Esophagus squamous epithelium (tissue), 5 donors: Measurements from ENCODE around the gene UBE2S. TPM values are rescaled to one million over a fixed set of nuclear protein-coding genes. Genes with fewer than 3 reads are reported as not detected.

ENCODE experiments used
- DNase-seq: peaks from one replicate; lab custom pipeline; 2025; lab: John Stamatoyannopoulos, UW
- H3K27ac ChIP-seq, 4 donors: fragments of 200-600 bp; sonication (generic); one replicate each; pipeline ENCODE4 v1.5.1; 2016 to 2019; ENCODE audit warnings: mild to moderate bottlenecking in 1 of 4
- H3K27me3 ChIP-seq, 4 donors: fragments of 200-600 bp; sonication (generic); 1 replicate in 3 of 4; 2 replicates in 1 of 4; pipeline versions ENCODE4 v1.5.1 to v1.6.0; 2017 to 2021; ENCODE audit warnings: antibody characterized with exemption in 1 of 4
- H3K36me3 ChIP-seq, 3 donors: fragments of 200-600 bp; sonication (generic); one replicate each; pipeline ENCODE4 v1.5.1; 2016 to 2019
- H3K4me1 ChIP-seq, 3 donors: fragments of 200-600 bp; sonication (generic); one replicate each; pipeline ENCODE4 v1.5.1; 2017 to 2019
- H3K4me3 ChIP-seq, 4 donors: fragments of 200-600 bp; sonication (generic); 1 replicate in 3 of 4; 2 replicates in 1 of 4; pipeline ENCODE4 v1.5.1; 2016 to 2019; ENCODE audit warnings: mild to moderate bottlenecking in 2 of 4, moderate library complexity in 1 of 4
- H3K9me3 ChIP-seq, 3 donors: fragments of 200-600 bp; sonication (generic); one replicate each; pipeline ENCODE4 v1.5.1; 2016 to 2019
- CTCF ChIP-seq, 6 experiments: fragments of 450-650 bp in 4 of 6; fragments of 200-600 bp in 2 of 6; sonication (generic) in 2 of 6; IDR thresholded peaks; one replicate each; pipeline ENCODE4 v1.5.1; 2016 to 2019; ENCODE audit warnings: antibody characterized with exemption in 6 of 6, mild to moderate bottlenecking in 4 of 6, moderate library complexity in 4 of 6
- POLR2A ChIP-seq, 4 donors: fragments of 450-650 bp; IDR thresholded peaks; one replicate each; pipeline ENCODE4 v1.6.1; 2017; ENCODE audit warnings: antibody characterized with exemption in 4 of 4, mild to moderate bottlenecking in 4 of 4, moderate library complexity in 3 of 4
- whole genome bisulfite sequencing, 2 donors: methylation state at CpG; one replicate each; pipeline ENCODE4 v1.1.5; 2018; 5-methylcytosine and 5-hydroxymethylcytosine counted together
- intact Hi-C: fragments of 100-400 bp; cut with DNase I; formaldehyde crosslinking; loops from one replicate; pipeline ENCODE4 v1.15.0; 2022
- total RNA-seq, 4 donors: library from RNA; depleted of rRNA; stranded (reverse); fragments of >200 nt; gene quantifications; one replicate each; pipeline ENCODE4 v1.1.0, GENCODE V29; 2016
- donor health status: DM: yes; HTN: yes; CAD: no.

The UBE2S gene
- total RNA-seq, 4 donors from 2014 or later = 15.6 to 41.4 (median 31.2) TPM

GRCh38 chr19:55447421-55448174, 40.0 kb upstream of the UBE2S start:
- DNase-seq = no peak
- no peak overlapping the region for H3K4me3 ChIP-seq
- intact Hi-C loops = no loop called here
- 39 to 41% methylated on average over 5 to 7 of the region's 16 CpGs for WGBS, 2 donors
- TF ChIP-seq CTCF (IDR thresholded peaks at IDR 0.05) (no peak), POLR2A (IDR thresholded peaks at IDR 0.05) (no peak)
- peaks cover 9 to 83% (median 35%) of the 10 kb centered on the region in 4 donors for H3K27me3 ChIP-seq
- H3K4me1 ChIP-seq = peaks cover 15 to 58% (median 19%) of the 10 kb centered on the region in 3 donors
- no peak overlapping the region for H3K27ac ChIP-seq
- no peaks in the 10 kb centered on the region for H3K36me3 ChIP-seq
- H3K9me3 ChIP-seq = no peaks in the 10 kb centered on the region

- Histone ChIP-seq H3K4me3 (no peak overlapping the region), H3K4me1 (peaks cover 11 to 57% (median 12%) of the 10 kb centered on the region in 3 donors), H3K27ac (no peak overlapping the region), H3K9me3 (no peaks in the 10 kb centered on the region), H3K27me3 (peaks cover 14 to 83% (median 33%) of the 10 kb centered on the region in 4 donors), H3K36me3 (no peaks in the 10 kb centered on the region)
- intact Hi-C loops = no loop called here
- 29 to 34% methylated on average over 7 to 8 of the region's 8 CpGs for WGBS, 2 donors
- TF ChIP-seq POLR2A (IDR thresholded peaks at IDR 0.05) (no peak), CTCF (IDR thresholded peaks at IDR 0.05) (no peak)
- no peak for DNase-seq
Observed at GRCh38 chr19:55446060-55446459, 38.5 kb upstream of the UBE2S start.

GRCh38 chr19:55444646-55445045, 37.1 kb upstream of the UBE2S start:
- H3K4me3 ChIP-seq = no peak overlapping the region
- no peak overlapping the region for H3K27ac ChIP-seq
- no peak for DNase-seq
- no peaks in the 10 kb centered on the region for H3K9me3 ChIP-seq
- peaks cover 11 to 65% (median 18%) of the 10 kb centered on the region in 3 donors for H3K4me1 ChIP-seq
- H3K36me3 ChIP-seq = no peaks in the 10 kb centered on the region
- 48 to 54% methylated on average over 10 to 11 of the region's 11 CpGs for WGBS, 2 donors
- no peak for TF ChIP-seq CTCF (IDR thresholded peaks at IDR 0.05)
- TF ChIP-seq POLR2A (IDR thresholded peaks at IDR 0.05) = no peak
- peaks cover 25 to 86% (median 37%) of the 10 kb centered on the region in 4 donors for H3K27me3 ChIP-seq
- intact Hi-C loops = no loop called here

DNA sequence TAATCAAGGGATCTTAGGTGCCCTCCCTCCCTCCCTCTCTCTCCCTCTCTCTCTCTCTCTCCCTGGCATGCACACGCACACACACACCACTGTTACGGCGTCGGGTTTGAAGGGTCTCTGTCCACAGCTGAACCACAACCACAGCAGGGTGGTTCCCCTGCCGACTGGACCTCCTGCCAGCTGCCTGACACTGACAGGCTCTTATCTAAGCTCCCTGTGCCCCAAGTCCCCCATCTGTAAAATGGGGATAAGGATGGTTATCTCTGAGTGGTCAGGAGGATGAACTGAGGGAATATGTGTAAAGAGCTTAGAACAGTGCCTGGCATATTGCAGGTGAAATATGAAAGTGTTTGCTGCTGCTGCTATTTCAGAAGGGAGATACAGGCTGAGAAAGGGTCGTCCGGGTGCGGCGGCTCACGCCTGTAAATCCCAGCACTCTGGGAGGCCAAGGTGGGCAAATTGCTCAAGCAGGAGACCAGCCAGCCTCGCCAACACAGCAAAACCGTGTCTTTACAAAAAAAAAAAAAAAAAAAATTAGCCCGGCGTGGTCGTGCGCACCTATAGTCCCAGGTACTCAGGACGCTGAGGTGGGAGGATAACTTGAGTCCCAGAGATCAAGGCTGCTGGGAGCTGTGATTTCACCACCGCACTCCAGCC, 36.4 kb upstream of the UBE2S start:
- H3K27me3 ChIP-seq = peaks cover 21 to 86% (median 35%) of the 10 kb centered on the region in 4 donors
- H3K9me3 ChIP-seq = no peaks in the 10 kb centered on the region
- H3K4me1 ChIP-seq = peaks cover 11 to 65% (median 18%) of the 10 kb centered on the region in 3 donors
- H3K27ac ChIP-seq = no peak overlapping the region
- 31 to 33% methylated on average over 17 to 18 of the region's 18 CpGs for WGBS, 2 donors
- TF ChIP-seq CTCF (IDR thresholded peaks at IDR 0.05) (no peak), POLR2A (IDR thresholded peaks at IDR 0.05) (no peak)
- no peak for DNase-seq
- intact Hi-C loops = no loop called here
- H3K4me3 ChIP-seq = no peak overlapping the region
- H3K36me3 ChIP-seq = no peaks in the 10 kb centered on the region
